Fibroblast of villous mesenchyme (primary cell): ENCODE measurements around the gene MAPK8. TPM values are rescaled to one million over a fixed set of nuclear protein-coding genes. Genes with fewer than 3 reads are reported as not detected.

Source experiments
- DNase-seq: peaks from one replicate; pipeline ENCODE4 v3.0.0-alpha.2; 2010; ENCODE audit warnings: low read depth
- H3K4me3 ChIP-seq: 2 replicates; pipeline ENCODE4 v1.5.1; 2011; ENCODE audit warnings: low read depth, mild to moderate bottlenecking, low read length
- total RNA-seq: library from RNA; depleted of rRNA; stranded (reverse); fragments of >200 nt; gene quantifications from 2 replicates; pipeline ENCODE4 v1.2.3, GENCODE V29; 2012
- TF ChIP-seq, protein P1 (sequence below): IDR thresholded peaks from 2 replicates; pipeline ENCODE4 v1.5.1; 2012; ENCODE audit warnings: low read depth, mild to moderate bottlenecking, low read length; ENCODE audit not compliant: insufficient read depth

Gene MAPK8
- total RNA-seq, 1 donor, result 111 TPM

DNA sequence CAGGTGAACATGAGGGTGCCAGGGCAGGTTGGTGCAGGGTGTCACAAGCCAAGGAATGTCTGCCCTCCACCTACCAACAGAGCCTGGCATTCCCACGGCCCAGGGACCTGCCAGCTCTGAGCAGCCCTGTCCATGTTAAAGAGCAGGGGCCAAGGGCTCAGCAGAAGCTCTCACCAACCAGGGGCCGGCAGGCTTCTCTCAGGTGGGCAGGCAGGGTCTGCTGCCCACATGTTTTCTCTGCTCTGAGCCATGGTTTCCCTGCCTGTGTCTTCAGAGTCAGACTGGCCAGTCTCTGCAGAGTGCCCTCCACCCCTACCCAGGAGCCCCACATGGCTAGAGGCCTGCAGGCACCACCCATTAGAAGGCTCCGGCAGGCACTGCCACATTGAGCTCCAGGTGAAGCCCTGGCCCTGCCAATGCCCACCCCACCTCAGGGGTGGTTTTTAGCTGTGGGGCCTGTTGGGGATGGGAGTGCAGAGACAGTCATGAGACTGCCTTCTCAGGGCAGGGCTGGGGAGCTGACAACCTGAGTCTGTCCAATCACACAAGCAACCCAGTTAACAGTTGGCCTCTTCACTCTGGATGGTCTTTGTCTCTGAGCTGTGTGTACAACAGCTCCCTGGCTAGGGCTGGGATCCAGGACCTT is 162.5 kb downstream of the MAPK8 start:
- no peak for DNase-seq
- no peak overlapping the region for H3K4me3 ChIP-seq
- TF ChIP-seq, protein P1, sequence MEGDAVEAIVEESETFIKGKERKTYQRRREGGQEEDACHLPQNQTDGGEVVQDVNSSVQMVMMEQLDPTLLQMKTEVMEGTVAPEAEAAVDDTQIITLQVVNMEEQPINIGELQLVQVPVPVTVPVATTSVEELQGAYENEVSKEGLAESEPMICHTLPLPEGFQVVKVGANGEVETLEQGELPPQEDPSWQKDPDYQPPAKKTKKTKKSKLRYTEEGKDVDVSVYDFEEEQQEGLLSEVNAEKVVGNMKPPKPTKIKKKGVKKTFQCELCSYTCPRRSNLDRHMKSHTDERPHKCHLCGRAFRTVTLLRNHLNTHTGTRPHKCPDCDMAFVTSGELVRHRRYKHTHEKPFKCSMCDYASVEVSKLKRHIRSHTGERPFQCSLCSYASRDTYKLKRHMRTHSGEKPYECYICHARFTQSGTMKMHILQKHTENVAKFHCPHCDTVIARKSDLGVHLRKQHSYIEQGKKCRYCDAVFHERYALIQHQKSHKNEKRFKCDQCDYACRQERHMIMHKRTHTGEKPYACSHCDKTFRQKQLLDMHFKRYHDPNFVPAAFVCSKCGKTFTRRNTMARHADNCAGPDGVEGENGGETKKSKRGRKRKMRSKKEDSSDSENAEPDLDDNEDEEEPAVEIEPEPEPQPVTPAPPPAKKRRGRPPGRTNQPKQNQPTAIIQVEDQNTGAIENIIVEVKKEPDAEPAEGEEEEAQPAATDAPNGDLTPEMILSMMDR, result no peak

DNA sequence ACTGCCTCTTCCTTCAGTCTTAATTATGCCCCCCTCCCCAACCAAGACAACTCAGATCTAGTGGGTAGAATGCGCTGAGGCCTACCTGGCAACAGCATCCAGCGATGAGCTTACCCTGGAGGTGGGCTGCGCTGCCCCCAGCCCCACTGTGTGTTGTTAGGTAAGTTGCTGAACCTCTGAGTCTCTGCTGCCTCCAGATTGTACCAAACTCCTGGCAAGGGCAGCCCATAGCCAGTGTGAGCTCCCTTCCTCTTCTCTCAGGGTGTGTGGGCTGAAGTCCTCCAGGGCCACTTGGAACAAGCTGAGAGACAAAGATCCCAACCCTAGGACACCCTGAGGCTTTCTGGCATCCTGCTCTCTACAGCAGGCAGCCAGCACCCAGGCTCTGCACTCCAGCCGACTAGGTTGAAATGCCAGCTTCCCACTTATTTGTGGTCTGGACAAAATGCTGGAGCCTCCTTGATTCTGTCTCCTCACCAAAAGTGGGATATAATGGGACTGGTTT is 163.1 kb downstream of the MAPK8 start:
- TF ChIP-seq, protein P1, result no peak
- H3K4me3 ChIP-seq, result no peak overlapping the region
- no peak for DNase-seq

DNA sequence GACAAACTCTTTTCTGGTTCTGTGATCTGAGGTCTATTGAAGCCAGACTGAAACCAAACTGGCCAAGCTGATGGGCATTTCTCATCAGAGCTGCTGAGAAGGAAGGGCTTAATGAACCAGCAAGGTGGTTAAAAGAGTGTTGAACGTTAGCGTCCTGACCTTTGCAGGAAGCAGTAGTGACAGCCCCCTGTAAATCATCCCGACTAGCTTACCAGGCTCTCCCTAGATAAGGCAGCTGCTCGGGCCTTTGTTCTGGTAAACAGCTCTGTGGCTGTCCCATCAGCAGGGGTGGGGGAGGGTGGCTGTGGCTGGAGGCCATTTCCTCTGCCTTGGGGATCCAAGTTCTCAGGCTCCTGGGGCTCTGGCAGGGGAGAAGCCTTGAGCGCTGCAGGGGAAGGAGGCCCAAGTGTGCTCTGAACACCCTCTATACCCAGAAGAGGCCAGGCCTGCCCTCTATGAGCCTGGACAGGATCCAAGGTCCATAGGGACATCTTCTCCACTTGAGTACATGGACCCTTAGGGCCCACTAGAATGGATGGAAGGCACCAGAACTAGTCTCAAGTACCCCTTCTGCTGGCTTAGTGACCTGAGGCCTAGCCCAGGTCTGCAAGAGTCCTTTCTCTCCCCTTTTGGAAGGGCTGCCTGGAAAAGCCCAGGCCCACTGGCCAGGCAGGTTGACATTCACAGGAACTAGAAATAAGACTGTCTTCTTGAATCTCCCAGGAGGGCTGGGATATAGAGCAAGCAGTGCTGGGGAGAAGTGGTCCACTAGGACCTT is 163.8 kb downstream of the MAPK8 start:
- no peak overlapping the region for H3K4me3 ChIP-seq
- TF ChIP-seq, protein P1, result no peak
- peak; percentile 67 for DNase-seq

DNA sequence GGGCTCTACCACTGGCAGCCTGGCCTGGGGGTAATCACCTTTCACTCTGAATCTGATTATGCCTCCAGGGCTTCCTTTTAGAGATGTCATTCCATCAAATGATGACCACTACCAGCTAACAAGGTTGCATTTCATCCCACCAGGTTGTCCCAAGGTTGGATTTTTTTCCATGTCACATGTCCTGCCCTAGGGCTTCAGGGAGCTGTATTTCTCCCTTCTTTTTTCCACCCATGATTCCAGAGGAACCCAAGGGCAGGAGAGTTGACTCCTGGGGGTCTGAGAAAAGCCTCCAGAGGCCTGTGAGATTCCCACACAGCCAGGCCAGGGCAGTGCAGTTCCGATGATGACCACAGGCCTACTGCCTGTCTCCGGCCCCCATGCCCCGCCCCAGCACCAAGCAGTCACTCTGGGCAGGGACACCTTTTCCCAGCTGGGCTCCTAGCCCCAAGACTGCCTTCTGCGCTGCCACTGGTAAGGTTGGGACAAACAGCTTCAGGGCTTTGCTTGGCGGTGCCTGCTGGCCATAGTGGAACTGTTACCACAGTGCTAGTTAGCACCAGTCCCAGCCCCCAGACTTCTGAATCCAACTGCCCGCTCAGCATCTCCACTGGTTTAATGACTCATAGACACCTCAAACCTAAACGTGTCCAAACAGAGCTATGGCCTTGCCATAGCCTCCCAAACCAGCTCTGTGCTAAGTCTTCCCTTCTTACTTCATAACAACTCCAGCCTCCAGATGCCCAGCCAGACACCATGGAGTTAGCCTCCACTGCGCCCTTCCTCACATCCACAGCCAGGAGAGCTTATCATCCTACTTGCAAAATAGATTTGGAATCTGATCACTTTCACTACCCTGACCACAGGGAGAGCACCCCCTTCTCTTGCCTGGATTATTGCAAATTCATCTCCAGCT is 164.7 kb downstream of the MAPK8 start:
- no peak overlapping the region for H3K4me3 ChIP-seq
- TF ChIP-seq, protein P1, result no peak
- peak; percentile 19 for DNase-seq

DNA sequence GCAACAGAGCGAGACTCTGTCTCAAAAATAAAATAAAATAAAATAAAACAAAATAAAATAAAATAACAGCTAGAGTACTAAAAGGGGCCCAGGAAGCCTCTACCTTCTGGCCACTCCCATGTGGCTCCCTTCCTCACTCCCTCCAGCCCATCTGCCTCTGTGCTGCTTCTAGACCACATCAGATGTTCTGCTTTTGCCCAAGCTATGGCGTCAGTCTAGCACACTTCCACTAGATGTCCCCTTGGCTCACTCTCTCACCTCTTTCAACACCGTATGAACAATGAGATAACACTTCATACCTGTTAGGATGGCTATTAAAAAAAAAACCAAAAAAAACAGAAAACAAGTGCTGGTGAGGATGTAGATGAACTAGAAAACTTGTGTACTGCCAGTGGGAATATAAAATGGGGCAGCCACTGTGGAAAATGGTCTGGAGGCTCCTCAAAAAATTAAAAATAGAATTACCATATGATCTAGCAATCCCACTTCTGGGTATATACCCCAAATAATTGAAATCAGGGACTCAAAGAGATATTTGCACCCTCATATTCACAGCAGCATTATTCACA is 166.1 kb downstream of the MAPK8 start:
- no peak overlapping the region for H3K4me3 ChIP-seq
- DNase-seq, result no peak
- TF ChIP-seq, protein P1, result no peak

DNA sequence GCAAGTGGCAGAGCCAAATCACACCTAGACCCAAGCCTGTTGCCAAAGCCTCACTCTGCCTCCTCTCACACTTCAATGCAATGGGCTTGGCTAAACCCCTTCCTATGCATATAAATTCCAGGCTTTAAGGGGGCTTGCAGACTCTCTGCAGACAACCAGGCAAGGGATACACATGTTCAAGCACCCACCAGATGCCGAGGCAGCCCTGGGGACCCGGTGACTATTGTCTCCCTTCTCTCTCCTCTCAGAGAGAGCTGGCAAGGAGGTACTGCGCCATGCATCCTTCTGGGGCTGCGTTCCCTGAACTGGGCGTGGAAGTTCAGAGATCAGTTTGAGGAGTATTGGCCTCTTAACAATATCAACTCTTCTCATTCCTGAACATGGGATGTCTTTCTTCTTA is 167.2 kb downstream of the MAPK8 start:
- H3K4me3 ChIP-seq, result no peak overlapping the region
- TF ChIP-seq, protein P1, result no peak
- no peak for DNase-seq
